HL-60/S4 treated with phorbol 12-myristate 13-acetate at 8.2 ng/mL for 4 days and 3 days (cell line): ENCODE data around the gene GALK1.

Source experiments
- in situ Hi-C: fragments of 300-500 bp; cut with MboI; formaldehyde crosslinking; loops from 2 replicates; pipeline ENCODE4 v1.15.0; 2022; ENCODE audit warnings: low sequenced_read_pairs

GALK1 gene

GRCh38 chr17:75729351-75729750 lies 35.6 kb downstream of the GALK1 start:
- in situ Hi-C loops, result no loop called here

- in situ Hi-C loops, result no loop called here
These were observed 37.6 kb downstream of the GALK1 start for GRCh38 chr17:75727391-75727790.

- in situ Hi-C loops, result no loop called here
These were observed 39.5 kb downstream of the GALK1 start for GRCh38 chr17:75725504-75725903.

DNA sequence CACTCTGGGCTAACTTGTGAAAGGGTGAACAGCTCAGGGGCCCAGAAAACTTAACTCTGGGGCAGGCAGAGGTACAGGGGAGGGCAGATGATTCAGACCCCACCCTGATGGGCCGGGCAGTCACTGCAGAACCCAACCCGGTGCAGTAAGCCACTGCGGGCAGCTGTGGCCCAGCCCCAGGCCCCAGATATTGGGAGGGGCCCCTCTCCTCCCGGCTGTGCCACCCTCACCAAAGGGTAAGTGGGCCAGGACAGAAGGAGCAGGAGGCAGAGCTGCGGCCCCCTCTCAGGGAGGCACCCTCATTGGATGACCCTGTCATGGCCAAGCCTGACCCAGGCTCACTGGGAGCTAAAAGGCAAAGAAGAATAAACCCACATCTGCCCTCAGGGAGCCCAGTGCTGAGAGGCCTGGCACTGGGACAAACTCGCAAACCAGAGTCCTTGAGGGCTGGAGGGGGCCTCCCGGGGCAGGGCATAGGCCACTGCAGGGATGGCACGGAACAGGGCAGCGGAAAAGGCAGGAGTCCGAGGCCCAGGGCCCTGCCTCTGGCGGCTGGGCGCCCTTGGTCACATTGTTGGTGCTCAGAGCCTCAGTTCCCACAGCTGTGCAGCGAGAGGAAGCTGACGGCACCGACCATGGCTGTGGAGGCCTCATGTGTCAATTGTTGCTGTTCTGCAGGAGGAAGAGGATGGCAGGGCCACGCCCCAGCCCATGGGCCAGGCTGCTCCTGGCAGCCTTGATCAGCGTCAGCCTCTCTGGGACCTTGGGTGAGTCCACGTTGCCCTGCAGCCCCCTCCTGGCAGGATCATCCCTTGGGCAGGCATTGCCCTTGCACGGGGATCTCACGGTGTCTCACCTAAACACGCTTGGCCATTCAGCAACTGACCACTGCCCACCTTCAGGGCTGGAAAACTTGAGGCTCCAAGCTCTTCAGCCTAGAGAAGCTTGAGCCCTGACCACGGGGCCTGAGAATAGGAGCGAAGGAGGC lies 40.7 kb downstream of the GALK1 start:
- in situ Hi-C loops, result no loop called here

DNA sequence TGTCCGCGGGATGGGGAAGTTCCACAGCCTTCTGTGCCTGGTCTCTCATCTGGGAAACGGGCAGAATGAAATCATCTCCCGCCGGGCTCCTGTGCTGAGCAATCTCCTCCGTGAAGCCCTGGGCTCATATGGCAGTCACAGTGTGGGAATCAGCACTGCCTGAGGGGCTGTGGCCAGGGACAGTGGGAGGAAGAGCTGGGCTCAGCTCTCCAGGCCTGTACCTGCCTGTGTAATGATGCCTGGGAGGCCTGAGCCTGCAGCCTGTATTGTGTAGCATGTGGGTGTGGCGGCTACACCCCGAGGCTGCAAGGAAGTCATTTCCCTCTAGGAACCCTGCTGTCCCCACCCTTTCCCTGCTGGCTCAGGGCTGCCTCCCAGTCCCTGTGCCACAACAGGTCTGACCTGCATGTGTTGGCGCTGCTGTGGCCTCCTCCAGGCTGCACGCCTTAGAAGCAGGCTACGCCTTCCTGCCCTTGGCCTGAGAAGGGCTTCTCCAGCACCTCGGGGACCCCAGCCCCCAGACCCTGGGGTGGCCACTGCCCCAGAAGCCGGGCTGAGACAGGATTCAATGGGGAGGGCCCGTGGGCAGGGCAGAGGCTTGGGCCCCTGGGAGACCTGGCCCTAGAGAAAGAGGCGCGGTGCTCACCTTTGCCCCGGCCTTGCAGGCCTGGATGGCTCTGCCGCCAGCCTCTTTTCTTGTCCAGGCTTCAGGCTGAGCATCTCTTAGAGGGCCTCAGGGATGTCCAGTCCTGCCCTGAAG lies 41.6 kb downstream of the GALK1 start:
- in situ Hi-C loops, result no loop called here

- in situ Hi-C loops, result no loop called here
These were observed 42.4 kb downstream of the GALK1 start for GRCh38 chr17:75722542-75723095.

DNA sequence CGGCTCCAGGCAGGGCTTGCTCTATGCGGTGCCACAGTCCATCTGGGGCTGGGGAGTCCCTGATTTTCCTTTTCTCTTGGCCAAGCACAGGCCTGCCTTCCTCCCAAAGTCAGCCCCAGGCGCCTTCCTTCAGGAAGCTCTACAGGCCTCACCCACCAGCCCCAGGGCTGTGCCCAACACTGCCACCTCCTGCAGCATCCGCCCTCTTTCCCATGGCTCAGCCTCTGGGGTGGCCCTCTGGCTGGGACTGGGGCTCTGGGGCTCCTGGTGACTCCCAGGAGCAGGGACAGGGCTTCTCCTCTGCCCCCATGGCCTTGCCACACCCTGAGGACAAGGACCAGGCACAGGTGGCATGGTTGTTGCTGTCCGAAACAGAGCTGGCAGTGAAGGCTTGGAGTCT lies 42.9 kb downstream of the GALK1 start:
- in situ Hi-C loops, result no loop called here

GRCh38 chr17:75721463-75722011 lies 43.5 kb downstream of the GALK1 start:
- in situ Hi-C loops, result no loop called here

GRCh38 chr17:75720656-75721462 lies 44.1 kb downstream of the GALK1 start, which contains the start of gene ITGB4:
Gene ITGB4 (plus strand): TSS chr17:75721459. CDS start chr17:75724704, 3,245 bp downstream.
- in situ Hi-C loops, result no loop called here

GRCh38 chr17:75719732-75720131 lies 45.3 kb downstream of the GALK1 start:
- in situ Hi-C loops, result no loop called here

DNA sequence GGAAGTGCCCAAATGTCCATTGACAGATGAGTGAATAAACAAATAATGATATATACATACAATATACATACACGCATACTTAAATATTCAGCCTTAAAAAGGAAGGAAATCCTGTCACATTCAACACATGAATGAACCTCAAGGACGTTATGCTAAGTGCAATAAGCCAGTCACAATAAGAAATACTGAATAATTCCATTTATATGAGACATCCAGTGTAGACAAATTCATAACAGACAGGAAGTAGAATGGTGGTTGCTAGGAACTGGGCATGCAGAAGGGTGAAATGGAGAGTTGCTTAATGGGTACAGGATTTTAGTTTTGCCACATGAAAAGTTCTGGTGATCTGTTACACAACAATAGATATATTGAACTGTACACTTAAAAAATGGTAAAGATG lies 52.5 kb downstream of the GALK1 start:
- in situ Hi-C loops, result no loop called here
